Putamen (tissue), 1 donor: Measurements from ENCODE around the gene AFAP1L1.

Source experiments
- DNase-seq: peaks from one replicate; pipeline ENCODE4 v3.0.0-alpha.2; 2016; ENCODE audit warnings: low spot score

AFAP1L1 gene

DNA sequence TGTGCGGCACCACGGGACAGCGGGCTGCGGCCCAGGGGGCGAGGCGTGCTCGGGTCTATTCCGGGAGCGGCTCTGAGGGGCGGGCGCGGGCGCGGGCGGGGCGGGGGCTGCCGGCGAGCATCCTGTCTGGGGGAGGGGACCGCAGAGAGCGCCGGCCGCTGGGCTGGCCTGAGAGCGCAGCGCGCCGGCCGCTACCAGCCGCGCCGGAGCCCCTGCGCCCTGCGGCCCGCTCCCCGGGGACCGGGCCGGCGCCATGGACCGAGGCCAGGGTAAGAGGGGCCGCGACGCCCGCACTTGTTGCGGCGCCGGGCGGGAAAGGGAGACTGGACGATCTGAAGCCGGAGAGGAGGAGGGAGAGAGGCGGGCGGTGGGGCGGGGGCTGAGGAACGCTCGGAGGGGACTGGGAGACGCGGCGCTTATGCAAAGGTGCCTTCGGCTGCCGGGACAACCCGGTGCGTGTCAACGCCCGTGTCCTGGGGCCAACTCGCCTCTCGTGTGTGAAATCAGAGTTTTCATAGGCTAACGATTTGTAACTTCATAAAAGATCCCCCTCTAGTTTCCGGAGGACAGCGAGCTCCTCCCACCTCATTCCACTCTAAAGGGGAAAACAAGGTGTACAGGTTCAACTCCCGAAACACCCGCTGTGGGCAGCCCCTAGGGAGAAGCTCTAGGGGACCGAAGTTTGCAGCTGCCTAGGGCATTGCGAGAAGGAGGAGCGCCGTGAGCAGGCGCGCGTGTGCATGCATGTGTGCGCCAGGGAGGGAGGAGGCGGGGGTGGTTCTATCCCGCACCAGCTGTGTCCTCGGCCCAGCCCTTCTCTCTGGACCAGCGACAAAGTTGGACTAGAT is at the start of gene AFAP1L1:
Gene AFAP1L1, plus strand, starts transcription at position 144 of the 848 bp plus-strand sequence. Its CDS starts 110 bp downstream, at position 254.
- peak; percentile 40 for DNase-seq

DNA sequence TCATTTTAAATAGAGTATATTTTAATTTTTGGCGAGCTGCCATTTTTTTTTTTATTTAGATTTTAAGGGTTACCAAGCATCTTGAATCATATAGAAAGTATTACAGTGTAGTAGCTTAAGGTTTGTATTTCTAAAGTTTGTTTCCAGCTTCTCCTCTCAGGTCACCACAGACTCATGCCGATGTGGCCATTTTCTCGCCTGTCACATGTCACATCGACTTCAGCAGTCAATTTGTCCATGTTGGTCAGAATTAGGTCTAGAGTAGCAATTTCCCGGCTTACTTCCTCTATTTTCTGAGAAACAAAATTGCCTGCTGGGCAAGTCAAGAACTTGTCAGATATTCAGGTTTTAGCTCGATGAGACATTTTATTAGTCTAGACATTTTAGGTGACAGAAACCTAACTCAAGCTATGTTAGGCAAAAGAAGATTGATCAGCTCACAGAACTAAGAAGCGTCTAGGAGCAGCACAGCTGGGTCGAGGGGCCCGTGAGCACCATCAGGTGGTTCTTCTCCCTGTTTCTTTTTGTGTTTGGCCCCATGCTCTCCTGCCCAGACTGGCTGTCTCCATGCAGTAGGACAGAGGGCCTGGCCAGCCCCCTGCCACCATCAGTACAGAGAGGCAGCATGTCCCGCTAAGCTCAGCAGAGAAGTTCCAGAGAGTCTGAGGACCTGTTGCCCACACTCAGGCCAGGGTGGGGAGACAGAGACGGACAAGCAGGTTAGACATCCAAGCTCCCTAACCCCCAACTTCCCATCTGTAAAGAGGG is 48.4 kb upstream of the AFAP1L1 start:
- DNase-seq: no peak

DNA sequence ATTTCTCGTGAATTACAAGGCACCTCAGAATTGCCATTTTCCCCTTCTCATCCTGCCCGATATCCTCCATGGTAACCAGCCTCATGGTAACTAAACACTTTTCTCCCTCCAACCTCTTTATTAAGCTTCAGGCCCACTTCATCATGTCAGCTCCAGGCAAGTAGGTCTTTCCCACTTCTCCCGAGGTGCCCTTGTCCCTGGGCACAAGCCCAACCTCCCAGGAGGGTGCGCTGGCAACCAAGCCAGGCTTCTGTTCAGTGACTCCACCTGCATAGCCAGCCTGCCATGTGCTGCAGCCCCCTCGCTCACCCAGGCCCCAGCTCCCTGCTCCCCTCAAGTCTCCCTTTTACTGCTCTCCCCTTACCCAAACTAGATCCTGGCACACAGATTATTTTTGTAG is 47.4 kb upstream of the AFAP1L1 start:
- no peak for DNase-seq

DNA sequence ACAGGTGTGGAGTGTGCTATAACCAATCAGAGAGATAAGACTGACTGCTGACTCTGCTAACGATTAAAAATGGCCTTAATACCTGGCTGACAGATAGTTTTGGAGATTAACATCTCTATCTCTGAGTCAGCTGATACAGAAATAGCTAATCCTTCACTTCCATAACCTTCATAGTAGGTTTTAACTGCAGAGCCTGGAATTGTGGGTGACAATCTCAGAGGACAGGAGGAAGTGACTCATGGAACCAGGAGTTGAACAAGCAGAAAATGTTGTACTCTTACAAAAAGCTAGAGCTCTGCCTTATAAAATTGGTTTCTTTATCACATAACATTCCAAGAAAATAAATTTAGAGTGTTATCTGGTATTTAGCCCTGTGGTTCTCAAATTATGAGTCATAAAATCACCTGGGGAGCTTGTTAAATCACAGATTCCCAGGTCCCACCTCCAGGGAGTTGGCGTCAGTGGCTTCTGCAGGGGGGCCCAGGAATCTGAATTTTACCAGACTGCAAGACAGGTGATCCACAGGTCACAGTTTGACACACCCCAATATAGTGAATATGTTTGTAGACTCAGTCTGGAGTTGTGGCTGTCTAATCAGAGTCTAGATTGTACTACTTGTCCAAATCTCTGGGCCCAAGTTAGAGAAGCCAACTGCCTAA is 44.4 kb upstream of the AFAP1L1 start:
- no peak for DNase-seq

DNA sequence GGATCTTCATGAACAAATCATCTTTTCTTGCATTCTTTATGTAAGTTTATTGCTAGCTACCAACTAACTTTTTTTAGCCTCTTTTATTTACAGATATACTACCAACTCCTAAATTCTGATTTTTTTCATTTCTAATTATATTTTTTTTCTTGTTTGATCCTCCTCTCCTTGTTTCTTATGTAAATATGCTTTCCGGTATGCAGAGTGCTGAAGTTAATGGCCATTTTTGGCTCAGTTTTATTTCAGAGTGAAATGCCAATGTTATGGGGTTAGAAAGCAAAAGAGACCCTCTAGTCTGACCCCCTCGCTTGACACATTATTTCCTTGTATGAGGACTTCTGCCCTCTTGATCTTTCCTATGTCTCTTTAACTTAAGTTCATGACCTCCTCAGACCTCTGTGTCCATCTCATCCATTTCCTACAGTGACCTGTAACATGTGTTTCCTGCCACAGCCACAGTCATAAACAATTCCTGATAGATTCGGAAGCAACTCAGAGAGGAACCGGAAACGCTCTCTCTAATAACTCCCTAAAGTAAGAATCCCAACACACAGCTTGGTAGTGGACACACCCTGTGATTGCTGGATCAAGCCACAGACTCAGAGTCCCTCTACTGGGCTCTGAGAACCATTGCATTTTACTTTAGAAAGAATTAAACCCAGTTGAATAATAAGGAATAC is 42.9 kb upstream of the AFAP1L1 start:
- peak; percentile 52 for DNase-seq

DNA sequence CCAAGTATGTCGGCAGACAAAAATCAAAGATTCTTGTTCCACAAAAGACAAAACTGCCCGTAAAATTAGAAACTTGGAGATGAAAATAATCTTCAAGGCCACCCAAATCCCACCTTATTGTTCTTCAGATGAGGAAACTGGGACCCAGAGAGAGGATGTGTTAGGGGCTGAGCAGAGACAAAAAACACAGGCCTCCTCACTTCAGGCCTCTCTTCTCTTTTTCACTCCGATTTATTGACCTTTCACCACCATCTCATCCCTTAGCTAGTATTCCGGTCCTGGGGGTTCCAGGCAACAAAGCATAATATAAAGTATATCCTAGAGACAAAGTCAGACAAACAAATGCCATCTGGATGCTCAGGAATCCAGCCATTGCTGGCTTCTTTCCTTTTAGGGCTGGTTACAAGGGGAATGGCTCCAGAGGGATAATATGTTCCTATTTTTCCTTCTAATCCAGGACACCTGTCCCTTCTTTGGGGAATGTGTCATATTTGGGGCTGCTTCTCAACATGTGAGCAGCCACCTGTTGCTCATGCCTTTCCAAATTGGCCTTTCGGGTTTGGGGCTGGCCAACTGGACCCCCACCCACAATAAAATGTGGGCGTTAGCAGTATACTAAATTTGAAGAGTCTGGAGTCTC is 42.2 kb upstream of the AFAP1L1 start:
- no peak for DNase-seq

DNA sequence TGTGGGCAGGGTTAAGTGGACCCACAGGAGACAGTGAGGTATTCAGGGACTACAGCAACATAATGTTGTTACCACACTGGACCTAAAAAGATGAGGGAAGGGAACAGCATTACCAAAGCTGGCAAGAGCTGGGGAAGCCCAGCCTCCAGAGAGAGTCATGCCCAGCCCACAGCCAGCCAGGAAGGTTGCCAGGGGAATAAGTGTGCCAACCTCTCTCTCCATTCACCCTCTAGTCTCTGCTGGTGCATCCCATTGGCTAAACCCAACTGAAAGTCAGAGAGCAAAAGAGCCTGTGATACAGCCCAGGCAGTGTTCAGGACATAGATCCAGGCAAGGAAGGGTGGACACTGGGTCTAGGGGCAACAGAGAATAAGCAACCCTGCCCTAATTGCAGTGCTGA is 35.8 kb upstream of the AFAP1L1 start:
- no peak for DNase-seq

DNA sequence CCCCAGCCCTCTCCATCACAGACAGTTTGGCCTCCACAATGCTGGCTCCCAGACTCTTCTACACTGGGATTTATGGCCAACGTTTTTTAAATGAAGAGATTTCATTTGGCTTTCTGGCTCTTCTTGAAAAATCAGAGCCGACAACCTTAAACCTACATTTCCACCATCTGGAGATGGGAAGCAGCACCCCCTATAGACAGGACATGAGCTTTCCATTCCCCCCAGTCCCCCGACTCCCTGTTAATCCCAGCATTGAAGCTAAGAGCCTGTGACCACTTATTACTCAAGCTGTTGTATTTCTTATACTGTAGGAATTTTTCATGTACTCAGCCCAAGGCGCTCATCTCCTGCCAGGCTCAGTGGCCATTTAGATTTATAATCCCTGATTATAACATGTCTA is 34.0 kb upstream of the AFAP1L1 start:
- no peak for DNase-seq

DNA sequence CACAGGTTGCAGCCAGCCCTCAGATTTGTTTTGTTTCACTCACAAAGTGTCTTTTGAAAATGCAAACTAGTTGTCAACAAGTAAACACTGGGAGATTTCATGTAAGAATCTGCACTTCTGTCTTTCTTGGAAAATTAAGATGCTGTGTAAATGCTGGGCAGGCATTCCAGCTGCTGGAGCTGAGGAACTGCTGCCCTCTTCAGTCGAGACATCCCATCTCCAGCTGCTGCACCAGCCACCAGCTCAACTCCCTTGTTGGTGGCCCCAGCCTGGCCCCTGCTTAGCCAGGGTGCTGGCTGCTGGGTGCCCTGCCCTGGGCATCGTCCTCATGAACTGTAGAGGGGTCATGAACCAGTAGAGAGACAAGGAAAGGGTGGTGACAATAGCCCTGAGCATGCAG is 33.1 kb upstream of the AFAP1L1 start:
- DNase-seq: no peak

DNA sequence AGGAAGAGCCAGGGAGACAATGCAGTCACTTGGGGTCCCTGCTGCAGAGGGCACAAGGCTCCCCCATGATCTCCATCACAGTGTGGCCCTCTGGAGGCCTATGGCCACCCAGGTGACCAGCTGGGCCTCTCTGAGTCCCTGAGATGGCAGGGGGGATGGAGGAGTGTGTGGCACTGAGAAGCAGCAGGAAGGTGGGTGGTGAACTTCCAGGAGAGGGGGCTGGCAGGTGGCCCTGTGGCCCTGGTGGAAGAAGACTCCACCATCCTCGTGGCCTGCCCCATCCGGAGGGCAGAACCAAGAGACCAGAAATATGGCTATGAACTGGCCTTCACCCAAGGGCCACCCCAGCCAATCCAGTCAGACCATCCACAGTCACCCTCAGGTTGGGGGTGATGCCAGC is 31.7 kb upstream of the AFAP1L1 start:
- DNase-seq: no peak

DNA sequence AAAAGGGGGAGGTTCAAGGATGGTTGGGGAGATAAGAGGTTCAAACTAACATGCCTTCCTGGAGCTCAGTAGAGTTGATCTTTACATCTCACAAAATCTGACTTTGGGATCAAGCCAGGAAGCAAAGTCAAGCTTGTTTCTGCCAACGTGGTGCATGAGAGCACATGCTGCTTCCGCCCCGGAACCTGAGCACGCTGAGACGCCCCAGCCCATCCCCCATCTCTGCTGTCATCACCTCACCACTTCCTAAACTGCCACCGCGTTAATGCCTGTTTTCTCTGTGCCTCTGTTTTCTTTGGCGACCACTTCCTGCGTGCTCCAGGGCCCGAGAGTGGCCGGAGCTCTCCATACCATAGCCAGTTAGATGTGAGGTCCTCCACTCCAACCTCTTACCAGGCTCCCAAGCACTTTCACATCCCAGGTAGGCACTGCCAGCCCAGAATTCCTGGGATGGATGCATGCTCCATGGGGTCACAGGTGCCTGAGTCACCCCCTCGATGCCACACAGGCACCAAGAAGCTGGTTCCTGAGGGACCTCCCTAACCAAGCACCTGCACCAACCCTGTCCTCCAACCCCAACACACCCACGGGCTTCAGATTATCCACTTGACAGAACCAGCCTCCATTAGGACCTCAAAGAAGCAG is 31.2 kb upstream of the AFAP1L1 start:
- no peak for DNase-seq

DNA sequence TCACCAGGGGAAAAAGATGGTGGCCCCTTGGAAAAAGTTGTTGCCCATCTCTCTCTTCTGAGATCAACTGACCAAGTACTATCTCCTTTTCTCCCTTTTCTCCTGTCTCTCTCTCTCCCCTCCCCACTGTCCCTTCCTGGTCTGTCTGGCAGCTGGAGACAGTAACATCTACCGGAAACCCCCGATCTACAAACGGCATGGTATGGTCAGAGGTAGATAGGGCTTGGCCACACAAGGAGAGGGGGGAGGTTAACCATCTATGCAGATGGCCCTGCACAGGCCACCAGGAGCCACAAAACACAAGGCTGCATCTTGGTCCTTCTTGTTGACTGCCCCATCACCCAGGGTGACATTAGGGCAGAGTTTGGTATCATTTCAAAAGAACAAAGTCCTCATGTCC is 29.3 kb upstream of the AFAP1L1 start:
- no peak for DNase-seq

DNA sequence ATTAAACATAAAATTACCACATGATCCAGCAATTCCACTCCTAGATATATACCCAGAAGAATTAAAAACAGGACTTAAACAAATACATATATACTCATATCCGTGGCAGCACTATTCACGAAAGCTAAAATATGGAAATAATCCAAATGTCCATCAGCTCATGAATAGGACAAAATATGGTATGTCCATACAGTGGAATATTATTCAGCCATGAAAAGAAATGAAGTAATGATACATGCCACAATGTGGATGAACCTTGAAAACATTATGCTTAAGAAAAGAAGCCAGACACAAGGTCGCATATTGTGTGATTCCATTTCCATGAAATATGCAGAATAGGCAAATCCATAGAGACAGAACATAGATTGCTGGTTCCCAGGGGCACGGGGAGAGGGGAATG is 24.8 kb upstream of the AFAP1L1 start:
- DNase-seq: no peak

DNA sequence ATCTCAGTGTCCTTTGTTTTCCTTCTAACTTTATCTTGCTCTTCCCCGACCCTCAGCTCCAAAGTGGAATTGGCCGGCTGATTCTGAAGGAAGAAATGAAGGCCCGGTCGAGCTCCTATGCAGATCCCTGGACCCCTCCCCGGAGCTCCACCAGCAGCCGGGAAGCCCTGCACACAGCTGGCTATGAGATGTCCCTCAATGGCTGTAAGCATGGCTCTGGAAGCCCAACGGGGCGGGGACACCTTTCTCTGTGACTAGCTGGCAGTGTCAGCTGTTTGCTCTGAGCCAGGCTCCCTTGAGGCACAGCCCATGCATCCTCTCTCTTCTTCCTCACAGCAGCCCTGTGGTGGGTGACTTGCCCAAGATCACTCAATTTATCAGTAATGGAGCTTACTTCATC is 23.9 kb upstream of the AFAP1L1 start:
- no peak for DNase-seq

DNA sequence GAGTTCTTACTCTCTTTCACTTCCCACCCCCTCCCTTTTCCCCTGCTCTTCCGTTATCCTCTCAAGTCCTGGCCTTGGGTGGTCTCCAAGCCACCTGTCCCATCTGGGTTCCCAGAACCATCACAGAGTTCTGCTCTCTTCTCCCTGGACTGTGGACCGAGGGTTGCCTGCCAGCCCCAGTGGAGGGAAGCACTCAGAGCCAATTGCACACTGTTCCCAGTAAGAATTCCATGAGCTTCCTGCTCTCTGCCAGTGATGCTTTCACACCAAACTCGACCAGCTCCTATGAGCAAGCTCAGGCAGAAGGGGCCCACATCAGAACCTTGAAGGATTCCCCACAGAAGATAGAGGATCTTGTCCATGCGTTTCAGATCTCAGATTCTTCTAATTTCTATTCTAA is 20.1 kb upstream of the AFAP1L1 start:
- DNase-seq: no peak

DNA sequence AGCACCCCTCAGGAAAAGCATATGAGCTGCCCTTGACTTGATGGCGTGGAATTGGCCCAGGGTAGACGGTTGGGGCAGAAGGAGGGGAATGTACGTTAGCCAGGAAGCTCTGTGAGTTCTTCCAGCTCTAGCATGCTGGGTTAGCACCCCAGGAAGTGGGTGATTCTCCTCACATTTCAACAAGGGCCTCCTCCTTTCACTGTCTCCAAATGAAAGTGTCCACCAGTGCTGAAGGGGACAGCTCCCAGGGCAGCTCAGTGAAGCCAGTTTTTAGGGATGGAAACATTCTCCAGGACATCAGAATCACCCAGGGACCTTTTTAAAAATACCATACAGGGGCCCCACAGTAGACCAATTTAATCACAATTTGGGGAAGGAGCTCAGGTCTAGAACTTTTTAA is 17.2 kb upstream of the AFAP1L1 start:
- DNase-seq: no peak

DNA sequence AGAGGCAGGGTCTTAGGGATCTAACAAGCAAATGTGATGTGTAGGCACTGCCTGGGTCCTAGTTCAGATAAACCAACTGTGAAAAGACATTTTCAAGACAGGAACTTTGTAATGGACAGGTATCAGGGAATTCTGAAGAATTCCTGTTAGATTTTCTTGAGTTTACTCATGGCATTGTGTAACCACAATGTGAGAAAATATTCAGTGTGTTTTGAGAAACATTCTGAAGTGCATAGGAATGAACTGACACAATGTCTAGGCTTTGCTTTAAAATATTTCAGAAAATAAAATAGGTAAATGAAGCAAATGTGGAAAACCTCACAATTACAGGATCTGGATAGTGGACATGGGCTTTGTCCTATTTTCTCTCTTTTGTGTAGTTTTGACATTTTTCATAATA is 15.2 kb upstream of the AFAP1L1 start:
- DNase-seq: no peak

DNA sequence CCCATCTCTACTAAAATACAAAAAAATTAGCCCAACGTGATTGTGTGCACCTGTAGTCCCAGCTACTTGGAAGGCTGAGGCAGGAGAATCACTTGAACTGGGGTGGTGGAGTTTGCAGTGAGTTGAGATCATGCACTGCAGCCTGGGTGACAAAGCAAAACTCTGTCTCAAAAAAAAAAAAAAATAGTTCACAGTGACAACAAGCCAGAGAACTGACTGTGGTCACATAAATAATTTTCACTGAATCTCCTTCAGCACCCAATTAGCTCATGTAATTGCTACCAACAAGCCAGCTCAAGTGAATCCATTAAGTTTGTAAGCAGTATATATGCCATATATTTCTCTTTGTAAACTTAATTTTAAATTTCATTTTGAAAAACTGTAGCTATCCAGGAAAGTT is 14.5 kb upstream of the AFAP1L1 start:
- DNase-seq: no peak

DNA sequence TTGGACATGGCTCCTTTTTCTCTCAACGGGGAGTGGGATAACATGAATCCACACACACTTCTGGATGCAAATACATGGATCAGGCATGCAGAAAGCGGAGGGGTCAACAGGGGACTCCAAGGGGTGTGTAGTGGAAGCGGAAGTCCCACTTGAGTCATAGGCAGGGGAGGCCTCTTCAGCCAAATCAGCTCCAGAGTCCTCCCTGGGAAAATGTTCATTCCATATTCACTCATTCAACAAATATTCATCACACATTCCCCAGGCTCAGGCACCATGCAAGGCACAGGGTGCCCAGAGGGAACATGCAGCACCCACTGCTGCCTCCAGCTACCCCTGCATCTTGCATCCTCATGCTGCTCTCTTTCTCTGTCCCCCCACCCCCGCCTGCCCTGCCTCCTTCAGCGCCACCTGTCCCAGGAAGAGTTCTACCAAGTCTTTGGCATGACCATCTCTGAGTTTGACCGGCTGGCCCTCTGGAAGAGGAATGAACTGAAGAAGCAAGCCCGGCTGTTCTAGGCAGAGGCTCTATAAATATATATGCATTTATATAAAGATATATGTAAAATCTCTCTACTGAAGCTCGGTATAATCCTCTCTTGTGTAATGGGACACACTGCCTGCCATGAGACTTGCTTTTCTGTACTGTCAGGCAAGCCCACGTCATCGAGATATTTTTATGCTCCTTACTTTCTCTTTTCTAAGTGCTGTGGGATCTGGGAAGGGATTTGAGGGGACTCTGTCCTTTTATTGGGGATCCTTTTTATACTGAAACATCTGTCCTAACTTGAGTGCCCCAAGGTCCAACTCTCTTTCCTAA is 13.6 kb upstream of the AFAP1L1 start:
- DNase-seq: no peak

DNA sequence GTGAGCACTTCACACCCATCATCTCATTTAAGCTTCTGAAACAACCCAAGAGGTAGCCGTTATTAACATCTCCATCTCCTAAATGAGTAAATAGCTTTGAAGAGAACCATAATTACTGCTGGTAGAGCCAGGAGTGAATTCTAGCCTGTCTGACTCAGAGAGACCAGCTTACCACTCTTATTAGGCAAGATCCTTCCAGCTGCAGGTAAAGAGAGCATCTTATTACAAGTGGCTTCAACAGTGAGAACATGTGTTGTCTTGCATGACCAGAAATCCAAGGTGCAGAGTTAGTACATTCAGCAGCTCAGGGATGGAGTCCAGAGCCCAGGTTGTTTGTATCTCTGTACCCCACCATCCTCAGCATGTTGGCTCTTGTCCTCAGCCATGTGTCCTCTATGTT is 10.9 kb upstream of the AFAP1L1 start:
- DNase-seq: no peak
